ENCODE data around the gene TBL1X. TPM values are rescaled to one million over a fixed set of nuclear protein-coding genes. Genes with fewer than 3 reads are reported as not detected.

TBL1X gene
- total and polyA plus RNA-seq, 2 donors (not counting 1 experiment from before 2014, with no cell fraction given) = 8.8 to 65.1 TPM

DNA sequence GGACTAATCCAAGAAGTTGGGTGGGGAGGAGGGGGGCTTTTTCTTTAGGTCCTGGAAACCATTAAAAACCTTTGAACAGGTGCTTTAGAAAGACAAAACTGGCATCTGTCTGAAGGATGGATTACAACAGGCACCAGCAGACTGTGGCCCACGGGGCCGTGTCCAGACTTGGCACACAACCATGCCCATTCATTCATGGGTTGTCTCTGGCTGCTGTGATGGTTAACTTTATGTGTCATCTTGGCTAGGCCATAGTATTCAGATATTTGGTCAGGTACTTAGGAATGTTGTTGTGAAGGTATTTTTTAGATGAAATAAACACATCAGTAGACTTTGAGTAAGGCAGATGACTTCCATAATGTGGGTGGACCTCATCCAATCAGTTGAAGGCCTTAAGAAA is 45.5 kb downstream of the TBL1X start:
- ChIA-PET POLR2A (no interaction called here), CTCF (no interaction called here)
- no CpG with 5 or more reads among the region's 2 CpGs for WGBS (ENCODE audit: insufficient coverage)

DNA sequence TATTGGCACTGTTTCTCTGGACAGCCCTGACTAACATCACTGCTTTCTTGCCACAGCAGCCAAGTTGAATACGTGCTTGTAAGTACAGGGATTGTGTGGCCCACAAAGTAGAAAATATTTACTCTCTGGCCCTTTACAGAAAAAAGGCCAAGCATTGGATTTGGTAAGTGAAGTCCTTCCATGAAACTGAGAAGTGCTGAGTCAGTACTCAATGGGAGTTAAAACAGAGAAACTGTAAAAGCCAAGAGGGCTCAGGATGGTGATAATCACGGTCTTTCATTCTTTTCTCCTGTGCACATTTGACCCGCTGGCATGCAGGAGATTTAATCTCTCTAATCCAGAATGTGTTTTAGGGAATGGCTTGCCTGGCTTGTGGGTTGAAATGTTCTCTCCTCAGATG is 46.1 kb downstream of the TBL1X start:
- Histone ChIP-seq H3K27me3 (replicated peaks in 1 of 4; ENCODE audit: control extremely low read depth in 1 of 4, control insufficient read depth in 3 of 4, insufficient read depth in 4 of 4, low read length in 3 of 4) (no peaks in the 10 kb centered on the region), H3K27ac (ENCODE audit: low read length in 2 of 2) (no peak overlapping the region), H3K4me1 (ENCODE audit: control insufficient read depth in 2 of 2, insufficient read depth in 2 of 2, low read length in 2 of 2) (peaks cover 9 to 12% of the 10 kb centered on the region in 2 donors), H3K9ac (ENCODE audit: low read length) (no peak overlapping the region), H2AFZ (ENCODE audit: insufficient read depth, low read depth, low read length, poor library complexity, severe bottlenecking) (no peak overlapping the region), H4K20me1 (ENCODE audit: control insufficient read depth, insufficient read depth, low read length, poor library complexity, severe bottlenecking) (no peaks in the 10 kb centered on the region), H3K36me3 (replicated peaks in 1 of 2; ENCODE audit: control extremely low read depth in 1 of 2, control insufficient read depth in 1 of 2, extremely low read depth in 1 of 2, insufficient read depth in 2 of 2, low read length in 1 of 2) (no peaks in the 10 kb centered on the region), H3K4me3 (ENCODE audit: control extremely low read depth in 1 of 5, extremely low read depth in 1 of 5, insufficient read depth in 1 of 5, low read depth in 2 of 5, low read length in 4 of 5) (no peak overlapping the region), H3K79me2 (ENCODE audit: control insufficient read depth, insufficient read depth, low read length) (peaks cover 4% of the 10 kb centered on the region), H3K9me3 (ENCODE audit: control extremely low read depth in 1 of 3, control insufficient read depth in 2 of 3, insufficient read depth in 1 of 3, low read length in 2 of 3) (no peaks in the 10 kb centered on the region), H3K4me2 (replicated peaks; ENCODE audit: low read depth, low read length, poor library complexity, severe bottlenecking) (no peak overlapping the region)
- no CpG with 5 or more reads among the region's 3 CpGs for WGBS (ENCODE audit: insufficient coverage)
- POLR2A ChIA-PET = no interaction called here
- CTCF ChIA-PET = no interaction called here
- no peak overlapping the region for H3K27ac Mint-ChIP-seq
- H3K27me3 Mint-ChIP-seq = no peaks in the 10 kb centered on the region
- intact Hi-C loops (cut with micrococcal nuclease) = no loop called here
- peaks cover 28% of the 10 kb centered on the region for H3K4me1 Mint-ChIP-seq
- ATAC-seq (ENCODE audit: low read depth) = no peak
- H3K4me3 Mint-ChIP-seq = no peak overlapping the region
- H3K9me3 Mint-ChIP-seq (ENCODE audit: insufficient read depth) = no peaks in the 10 kb centered on the region
- TF ChIP-seq EZH2 (IDR thresholded peaks at IDR 0.05; ENCODE audit: borderline replicate concordance, insufficient read depth, low read depth, low read length, poor library complexity, severe bottlenecking) = no peak
- TF ChIP-seq, protein P1, sequence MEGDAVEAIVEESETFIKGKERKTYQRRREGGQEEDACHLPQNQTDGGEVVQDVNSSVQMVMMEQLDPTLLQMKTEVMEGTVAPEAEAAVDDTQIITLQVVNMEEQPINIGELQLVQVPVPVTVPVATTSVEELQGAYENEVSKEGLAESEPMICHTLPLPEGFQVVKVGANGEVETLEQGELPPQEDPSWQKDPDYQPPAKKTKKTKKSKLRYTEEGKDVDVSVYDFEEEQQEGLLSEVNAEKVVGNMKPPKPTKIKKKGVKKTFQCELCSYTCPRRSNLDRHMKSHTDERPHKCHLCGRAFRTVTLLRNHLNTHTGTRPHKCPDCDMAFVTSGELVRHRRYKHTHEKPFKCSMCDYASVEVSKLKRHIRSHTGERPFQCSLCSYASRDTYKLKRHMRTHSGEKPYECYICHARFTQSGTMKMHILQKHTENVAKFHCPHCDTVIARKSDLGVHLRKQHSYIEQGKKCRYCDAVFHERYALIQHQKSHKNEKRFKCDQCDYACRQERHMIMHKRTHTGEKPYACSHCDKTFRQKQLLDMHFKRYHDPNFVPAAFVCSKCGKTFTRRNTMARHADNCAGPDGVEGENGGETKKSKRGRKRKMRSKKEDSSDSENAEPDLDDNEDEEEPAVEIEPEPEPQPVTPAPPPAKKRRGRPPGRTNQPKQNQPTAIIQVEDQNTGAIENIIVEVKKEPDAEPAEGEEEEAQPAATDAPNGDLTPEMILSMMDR (IDR thresholded peaks at IDR 0.05) = no peak
- no peak for DNase-seq

More for the DNA sequence above, 45.5 kb downstream of the TBL1X start:
- peaks cover 3 to 6% of the 10 kb centered on the region in 2 donors for H3K4me1 ChIP-seq (ENCODE audit: control insufficient read depth in 2 of 2, insufficient read depth in 2 of 2, low read length in 2 of 2)
- H3K27ac ChIP-seq (ENCODE audit: low read length in 2 of 2) = no peak overlapping the region
- peaks cover 24% of the 10 kb centered on the region for H3K4me1 Mint-ChIP-seq
- no peaks in the 10 kb centered on the region for H3K27me3 Mint-ChIP-seq
- TF ChIP-seq EZH2 (IDR thresholded peaks at IDR 0.05; ENCODE audit: borderline replicate concordance, insufficient read depth, low read depth, low read length, poor library complexity, severe bottlenecking) = no peak
- TF ChIP-seq, protein P1 (IDR thresholded peaks at IDR 0.05) = no peak
- H4K20me1 ChIP-seq (ENCODE audit: control insufficient read depth, insufficient read depth, low read length, poor library complexity, severe bottlenecking) = no peaks in the 10 kb centered on the region
- no peaks in the 10 kb centered on the region for H3K36me3 ChIP-seq (replicated peaks in 1 of 2; ENCODE audit: control extremely low read depth in 1 of 2, control insufficient read depth in 1 of 2, extremely low read depth in 1 of 2, insufficient read depth in 2 of 2, low read length in 1 of 2)
- DNase-seq = no peak
- no peaks in the 10 kb centered on the region for H3K27me3 ChIP-seq (replicated peaks in 1 of 4; ENCODE audit: control extremely low read depth in 1 of 4, control insufficient read depth in 3 of 4, insufficient read depth in 4 of 4, low read length in 3 of 4)
- intact Hi-C loops (cut with micrococcal nuclease) = no loop called here
- no peak for ATAC-seq (ENCODE audit: low read depth)
- H3K9ac ChIP-seq (ENCODE audit: low read length) = no peak overlapping the region
- no peaks in the 10 kb centered on the region for H3K9me3 ChIP-seq (ENCODE audit: control extremely low read depth in 1 of 3, control insufficient read depth in 2 of 3, insufficient read depth in 1 of 3, low read length in 2 of 3)
- H3K4me3 ChIP-seq (ENCODE audit: control extremely low read depth in 1 of 5, extremely low read depth in 1 of 5, insufficient read depth in 1 of 5, low read depth in 2 of 5, low read length in 4 of 5) = no peak overlapping the region
- H3K4me3 Mint-ChIP-seq = no peak overlapping the region
- no peak overlapping the region for H3K27ac Mint-ChIP-seq
- peaks cover 4% of the 10 kb centered on the region for H3K79me2 ChIP-seq (ENCODE audit: control insufficient read depth, insufficient read depth, low read length)
- H3K4me2 ChIP-seq (replicated peaks; ENCODE audit: low read depth, low read length, poor library complexity, severe bottlenecking) = no peak overlapping the region
- no peak overlapping the region for H2AFZ ChIP-seq (ENCODE audit: insufficient read depth, low read depth, low read length, poor library complexity, severe bottlenecking)
- no peaks in the 10 kb centered on the region for H3K9me3 Mint-ChIP-seq (ENCODE audit: insufficient read depth)

All from B cell (primary cell).